OCI-M2 (cell line): ENCODE data around the gene SRD5A3.
"Not testable (repeated sequence)": the region's sequence is repeated elsewhere in the genome, so short reads cannot be mapped to it uniquely, and the experiment has no call there.

Source experiments
- DNase-seq: peaks from one replicate; lab custom pipeline; 2025; ENCODE audit not compliant: unreplicated experiment; lab: John Stamatoyannopoulos, UW

SRD5A3 gene

DNA sequence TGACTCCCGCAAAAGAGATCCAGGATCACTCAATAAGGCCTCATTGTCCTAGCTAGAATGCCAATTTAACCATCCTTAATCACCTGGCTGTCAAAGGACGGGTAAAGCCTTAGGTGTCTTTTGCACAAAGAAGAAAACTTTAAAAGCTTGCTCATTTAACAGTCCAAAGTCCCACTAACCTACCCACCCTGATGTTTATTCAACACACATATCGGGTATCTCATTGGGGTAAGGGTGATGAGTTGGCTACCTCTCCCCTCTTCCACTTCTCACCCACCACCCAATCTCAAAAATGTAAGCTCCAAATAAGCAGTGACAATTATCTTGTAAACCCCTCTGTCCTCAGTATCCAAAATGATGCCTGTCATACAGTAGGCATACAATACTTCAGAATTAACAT, 988 bp upstream of the SRD5A3 start:
- no peak for DNase-seq

DNA sequence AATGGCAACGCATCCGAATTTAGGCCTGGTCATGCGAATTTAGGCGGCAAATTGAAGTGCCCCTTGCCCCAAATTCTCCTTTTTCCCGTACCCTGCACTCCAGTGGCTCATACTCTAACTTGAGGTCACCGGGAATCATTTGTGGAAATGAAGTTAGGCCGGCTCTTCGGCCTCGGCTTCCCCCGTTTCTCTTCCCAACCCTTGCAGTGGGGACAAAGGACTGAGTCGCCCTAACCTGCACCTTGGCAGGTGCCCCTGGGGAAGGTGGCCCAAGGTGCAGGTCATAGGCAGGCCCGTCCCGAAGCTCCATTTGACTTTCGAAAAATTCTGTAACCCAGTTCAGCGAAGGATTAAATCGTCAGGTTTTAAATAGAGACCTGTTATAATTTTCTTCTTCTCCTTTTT, 811 bp downstream of the SRD5A3 start:
- no peak for DNase-seq

DNA sequence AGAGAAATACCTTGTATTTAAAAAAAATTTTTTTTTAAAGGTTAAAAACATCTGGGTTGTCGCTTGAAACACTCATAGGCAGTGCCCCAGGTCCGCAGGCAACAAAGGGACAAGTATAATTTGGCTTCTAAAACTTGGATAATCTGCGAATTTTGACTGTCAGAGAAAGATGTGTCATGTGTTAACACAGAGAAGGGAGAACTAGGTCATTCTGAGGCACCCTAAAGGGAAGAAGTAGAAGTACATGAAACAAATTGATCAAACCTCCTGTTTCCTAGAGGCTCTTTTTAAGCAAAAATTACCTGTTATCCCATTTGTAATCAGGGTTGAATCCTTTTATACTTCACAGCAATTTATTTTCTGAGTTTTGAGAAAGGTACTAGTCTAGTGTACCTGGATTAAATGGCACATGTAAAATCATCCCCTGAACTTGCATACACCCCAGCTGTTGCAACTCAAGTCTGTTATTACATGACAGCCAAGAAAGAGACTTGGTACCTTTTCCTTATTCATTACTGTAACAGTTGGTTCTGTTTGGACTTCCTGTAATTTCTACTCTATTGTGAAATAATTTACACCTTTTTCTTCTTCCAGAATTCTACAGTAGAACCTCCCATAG, 1.7 kb downstream of the SRD5A3 start:
- no peak for DNase-seq

DNA sequence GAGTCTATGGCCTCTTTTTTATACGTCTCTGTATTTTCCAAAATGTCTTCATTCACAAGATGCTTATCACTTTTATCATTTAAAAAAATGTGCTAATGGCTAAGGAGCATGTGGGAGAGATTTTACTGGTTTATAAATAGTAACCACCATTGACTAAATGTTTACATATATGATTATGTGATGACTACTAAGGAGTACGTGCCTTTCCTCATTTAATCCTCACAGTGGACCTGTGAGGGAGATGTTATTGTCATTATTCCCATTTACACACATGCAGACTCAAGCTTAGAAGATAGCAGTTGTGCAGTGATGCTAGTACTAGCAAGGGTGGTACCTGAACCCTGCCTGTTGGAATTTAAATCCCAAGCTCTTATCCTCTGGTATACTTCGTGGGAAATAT, 2.4 kb downstream of the SRD5A3 start:
- no peak for DNase-seq

DNA sequence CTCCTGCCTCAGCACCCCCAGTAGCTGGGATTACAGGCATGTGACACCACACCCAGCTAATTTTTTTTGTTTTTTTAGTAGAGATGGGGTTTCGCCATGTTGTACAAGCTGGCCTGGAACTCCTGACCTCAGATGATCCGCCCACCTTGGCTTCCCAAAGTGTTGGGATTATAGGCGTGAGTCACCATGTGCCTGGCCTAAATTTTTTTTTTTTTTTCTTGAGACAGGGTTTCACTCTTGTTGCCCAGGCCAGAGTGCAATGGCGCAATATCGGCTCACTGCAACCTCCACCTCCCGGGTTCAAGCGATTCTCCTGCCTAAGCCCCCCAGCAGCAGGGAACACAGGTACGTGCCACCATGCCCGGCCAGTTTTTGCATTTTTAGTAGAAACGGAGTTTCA, 4.8 kb downstream of the SRD5A3 start:
- DNase-seq: not testable (repeated sequence)

DNA sequence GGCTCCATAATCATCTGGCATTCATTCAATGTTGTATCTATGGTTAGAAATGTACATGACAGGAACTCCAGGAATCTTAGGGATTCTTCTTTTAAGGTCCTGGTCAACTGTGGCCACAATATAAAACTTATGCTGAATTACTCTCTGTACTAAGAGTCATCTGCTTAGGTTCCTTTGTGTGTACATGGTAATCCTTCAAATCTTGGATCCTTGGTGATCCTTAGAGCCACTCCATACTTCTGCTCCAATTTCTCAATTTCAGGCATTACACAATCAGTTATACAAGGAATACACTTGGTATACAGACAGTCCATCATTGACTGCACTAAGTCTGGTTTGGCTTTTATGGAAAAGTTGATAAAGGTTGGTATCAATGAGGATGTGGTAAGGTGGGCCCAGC, 5.8 kb downstream of the SRD5A3 start:
- no peak for DNase-seq

DNA sequence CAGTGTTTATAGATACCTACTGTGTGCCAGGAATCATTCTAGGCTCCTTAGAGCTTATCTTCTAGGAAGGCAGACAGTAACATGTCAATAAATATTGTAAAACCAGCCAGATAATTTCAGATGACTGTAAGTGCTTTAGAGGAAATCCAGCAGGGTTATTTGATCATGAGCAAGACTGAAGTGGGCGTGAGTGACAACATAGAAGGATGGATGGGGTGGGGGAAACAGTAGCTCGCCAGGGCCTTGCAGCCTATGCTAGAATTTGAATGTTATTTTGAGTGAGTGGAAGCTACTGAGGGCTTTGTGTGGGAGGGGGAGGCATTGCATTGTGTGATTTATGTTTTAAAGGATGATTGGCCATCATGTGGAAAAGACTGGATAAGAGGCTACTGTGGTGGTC, 6.7 kb downstream of the SRD5A3 start:
- DNase-seq: no peak

DNA sequence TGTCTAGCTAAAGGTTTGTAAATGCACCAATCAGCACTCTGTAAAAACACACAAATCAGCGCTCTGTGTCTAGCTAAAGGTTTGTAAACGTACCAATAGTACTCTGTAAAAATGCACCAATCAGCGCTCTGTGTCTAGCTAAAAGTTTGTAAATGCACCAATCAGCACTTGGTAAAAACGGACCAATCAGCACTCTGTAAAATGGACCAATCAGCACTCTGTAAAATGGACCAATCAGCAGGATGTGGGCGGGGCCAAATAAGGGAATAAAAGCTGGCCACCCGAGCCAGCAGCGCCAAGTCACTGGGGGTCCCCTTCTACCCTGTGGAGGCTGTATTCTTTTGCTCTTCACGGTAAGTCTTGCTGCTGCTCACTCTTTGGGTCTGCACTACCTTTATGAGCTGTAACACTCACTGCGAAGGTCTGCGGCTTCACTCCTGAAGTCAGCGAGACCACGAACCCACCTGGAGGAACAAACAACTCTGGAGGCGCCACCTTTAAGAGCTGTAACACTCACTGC, 7.2 kb downstream of the SRD5A3 start:
- not testable (repeated sequence) for DNase-seq

DNA sequence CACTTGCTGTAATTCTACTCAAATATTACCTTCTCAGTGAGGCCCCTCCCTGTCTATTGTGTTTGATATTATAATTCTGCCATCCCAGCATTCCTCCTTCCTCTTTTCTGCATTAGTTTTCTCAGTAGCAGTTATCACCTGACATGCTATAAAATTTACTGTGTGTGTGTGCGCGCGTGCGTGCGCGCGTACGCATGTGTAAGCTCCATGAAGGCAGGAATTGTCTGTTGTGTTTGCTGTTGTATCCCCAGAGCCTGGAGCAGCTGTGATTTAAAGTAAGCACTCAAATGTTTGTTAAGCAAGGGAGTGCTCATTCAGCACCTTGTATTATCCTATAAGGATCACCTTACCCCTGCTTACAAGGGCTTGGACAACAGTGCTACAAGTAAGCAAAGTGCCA, 8.6 kb downstream of the SRD5A3 start:
- DNase-seq: no peak

DNA sequence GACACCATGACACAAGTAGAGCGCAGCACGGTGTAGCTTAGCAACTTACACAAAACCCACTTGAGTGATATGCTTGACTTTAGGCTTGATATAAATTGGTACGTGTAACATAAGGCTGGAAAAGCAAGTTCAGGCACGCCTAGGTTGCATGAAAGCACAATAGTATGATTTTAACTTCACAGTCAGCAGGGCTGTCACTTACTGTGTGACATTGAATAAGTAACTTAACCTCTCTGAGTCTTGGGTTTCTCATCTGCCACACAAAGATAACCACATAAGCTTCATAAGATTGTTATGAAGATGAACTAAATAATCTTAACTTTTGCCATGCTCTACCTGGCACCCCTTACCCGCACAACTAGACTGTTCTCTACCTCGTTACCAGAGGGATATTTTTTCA, 9.5 kb downstream of the SRD5A3 start:
- DNase-seq: no peak

DNA sequence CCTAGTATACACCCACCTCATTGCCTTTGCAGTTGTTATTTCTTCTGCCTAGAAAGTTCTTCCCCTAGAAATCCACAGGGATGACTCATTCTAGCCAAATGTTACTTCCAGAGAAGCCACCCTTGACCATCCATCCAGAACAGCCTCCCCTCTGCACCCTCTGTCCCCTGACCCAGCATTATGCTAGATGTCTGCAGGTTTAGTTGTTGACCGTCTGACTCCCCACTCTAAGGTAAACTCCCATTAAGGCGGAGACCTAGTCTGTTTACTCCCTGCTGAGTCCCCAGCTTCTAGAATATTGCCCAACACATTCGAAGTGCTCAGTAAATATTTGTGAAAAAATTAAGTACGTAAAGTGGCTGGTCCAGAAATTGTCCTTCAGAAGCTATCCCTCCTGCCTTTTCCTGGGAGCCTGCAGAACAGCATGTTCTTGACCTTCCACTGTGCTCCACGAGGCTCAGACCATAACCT, 11.0 kb downstream of the SRD5A3 start:
- DNase-seq: no peak

DNA sequence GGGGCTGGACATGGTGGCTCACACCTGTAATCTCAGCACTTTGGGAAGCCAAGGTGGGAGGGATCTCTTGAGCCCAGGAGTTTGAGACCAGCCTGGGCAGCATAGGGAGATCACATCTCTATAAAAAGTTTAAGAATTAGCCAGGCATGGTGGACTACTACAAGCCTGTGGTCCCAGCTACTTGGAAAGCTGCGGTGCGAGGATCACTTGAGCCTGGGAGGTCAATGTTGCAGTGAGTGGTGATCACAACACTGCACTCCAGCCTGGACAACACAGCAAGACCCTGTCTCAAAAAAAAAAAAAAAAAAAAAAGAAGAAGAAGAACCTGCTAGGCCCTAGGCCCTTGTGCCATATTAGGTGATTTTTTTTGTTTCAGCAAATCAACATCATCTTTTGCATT, 12.2 kb downstream of the SRD5A3 start:
- no peak for DNase-seq

DNA sequence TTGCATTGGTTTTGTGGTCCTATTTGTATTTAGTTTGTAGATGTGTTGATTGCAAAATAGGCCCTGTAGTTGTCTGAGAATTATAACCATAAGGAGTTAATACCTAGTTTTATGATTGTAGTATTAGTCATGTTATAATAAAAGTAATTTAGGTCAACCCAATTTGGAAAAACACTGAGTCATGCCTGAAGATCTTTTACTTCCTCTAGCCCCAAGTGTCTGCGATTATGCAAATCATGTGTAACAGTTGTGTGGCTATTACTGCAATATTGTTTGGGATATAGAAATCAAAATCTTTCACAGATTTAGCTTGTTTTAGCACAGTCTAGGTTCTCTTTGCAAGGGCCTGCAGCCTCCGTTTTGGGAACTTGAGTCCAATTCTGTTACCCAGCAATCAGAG, 12.6 kb downstream of the SRD5A3 start:
- no peak for DNase-seq

DNA sequence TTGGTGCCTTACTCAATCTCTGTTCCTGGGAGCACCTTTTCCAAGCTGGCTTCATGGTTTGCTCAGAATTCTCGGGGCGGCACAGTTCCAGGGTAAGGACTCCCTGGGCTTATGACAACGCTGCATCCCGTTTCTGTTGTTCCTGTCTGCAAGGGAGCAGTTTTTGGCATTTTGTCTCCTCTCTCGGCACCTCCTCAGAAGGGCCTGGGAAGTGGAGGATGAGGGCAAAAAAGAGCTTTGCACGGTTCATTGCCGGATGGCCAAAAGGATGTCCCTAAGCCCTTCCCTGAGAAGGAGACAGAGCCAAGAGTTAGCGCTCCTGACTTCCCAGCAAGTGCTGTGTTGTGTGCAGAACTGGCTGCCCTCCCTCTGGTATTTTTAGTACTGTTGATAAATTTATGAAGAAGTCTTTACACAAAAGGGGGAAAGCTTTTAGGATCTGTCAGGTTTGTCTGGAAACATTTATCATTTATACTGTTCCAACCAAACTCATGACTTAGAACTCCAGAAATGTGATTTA, 13.4 kb downstream of the SRD5A3 start:
- no peak for DNase-seq

DNA sequence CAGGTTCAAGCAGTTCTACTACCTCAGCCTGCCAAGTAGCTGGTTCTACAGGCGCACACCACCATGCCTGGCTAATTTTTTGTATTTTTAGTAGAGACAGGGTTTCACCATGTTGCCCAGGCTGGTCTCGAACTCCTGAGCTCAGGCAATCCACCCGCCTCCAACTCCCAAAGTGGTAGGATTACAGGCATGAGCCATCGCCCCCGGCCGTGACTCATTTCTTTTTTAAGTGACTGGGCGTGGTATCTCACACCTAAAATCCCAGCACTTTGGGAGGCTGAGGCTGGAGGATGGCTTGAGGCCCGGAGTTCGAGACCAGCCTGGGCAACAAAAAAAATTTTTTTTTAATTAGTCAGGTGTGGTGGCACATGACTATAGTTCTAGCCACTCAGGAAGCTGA, 16.9 kb downstream of the SRD5A3 start:
- not testable (repeated sequence) for DNase-seq

DNA sequence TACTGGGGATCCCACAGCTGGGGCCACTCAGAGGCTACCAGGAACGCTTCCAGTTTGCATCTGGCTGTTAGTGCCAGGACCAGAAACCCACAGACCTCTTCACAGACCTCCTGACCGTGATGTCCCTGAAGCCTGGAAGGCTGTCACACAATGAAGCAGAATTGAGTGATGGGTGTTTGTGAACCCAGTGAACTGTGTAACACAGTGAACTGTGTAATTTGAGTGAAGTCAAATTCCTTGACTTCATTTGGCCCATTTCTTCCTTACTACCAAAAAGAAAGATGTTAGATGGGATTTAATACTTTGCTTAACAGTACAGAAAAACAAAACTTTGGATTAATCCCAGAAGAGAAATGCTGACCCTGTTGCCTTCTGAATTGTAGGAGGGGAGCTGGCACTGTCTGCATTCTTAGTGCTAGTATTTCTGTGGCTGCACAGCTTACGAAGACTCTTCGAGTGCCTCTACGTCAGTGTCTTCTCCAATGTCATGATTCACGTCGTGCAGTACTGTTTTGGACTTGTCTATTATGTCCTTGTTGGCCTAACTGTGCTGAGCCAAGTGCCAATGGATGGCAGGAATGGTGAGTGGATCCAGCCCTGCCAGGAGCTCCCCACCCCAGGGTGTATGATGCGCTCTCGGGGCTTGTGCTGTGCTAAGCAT, 17.8 kb downstream of the SRD5A3 start:
- DNase-seq: no peak

DNA sequence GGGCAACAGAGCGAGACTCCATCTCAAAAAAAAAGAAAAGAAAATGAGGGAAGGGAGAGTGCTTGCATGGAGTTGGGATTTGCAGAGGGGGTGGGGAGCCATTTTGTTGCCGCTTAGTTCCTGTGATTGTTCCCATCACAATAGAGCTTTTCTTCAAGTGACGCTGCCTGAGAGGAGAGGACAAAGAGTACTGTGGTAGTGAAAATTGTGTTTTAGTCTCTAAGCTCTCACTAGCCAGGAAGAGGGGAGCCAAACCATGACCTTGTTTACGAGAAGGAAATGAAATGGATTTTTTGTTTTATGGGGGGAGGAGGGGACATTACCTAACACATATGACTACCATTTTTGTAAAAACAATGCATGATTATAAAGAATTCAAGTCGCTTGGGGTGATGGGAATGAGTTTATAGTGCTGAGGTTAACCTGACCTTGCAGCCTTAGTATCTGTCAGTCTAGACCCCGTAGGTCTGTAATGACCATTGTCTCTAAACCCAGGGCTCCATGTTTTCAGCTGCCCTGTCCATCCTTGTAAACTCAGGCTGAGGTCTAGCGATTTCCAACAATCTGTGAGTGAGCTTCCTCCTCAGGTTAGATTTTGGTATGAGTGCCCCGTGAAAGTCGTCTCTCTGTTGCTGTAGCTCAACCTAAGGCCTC, 18.8 kb downstream of the SRD5A3 start:
- DNase-seq: no peak

DNA sequence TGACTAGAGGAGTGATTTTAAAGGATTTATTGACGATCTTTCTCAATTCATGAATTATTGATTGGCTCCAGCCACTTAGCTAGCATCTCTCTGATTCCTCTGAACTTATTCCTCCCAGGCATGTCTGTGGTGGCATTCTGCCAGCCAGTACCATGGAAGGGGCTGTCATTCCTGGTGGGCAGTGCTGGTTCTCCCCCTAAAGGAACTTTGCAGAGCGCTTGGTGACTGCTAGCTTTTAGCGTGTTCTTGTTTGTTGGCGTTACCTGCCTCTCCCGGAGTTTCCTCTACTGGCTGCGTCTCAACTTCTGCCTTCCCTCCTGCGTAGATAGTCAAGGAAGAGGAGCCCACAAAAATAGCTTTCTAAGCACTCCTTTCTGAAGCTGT, 19.3 kb downstream of the SRD5A3 start:
- no peak for DNase-seq

DNA sequence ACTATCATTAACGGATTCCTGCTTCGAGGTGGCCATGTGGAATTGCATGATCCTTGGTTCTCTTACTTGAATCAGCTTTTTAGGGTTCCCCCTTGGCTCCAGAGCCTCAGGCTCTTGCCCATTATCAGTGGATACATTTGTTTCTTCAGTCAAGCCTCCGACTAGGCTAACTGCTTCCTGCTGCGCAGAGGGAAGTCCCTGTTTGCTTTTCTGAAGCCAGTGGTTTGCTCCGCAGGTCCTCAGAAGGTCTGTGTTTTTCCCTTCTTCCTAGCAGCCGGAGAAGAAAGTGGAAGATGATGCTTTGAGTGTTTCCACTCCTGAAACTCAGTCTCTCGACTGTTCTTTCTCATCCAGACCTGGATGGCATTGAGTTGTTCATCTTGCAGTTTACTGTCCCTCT, 20.6 kb downstream of the SRD5A3 start:
- no peak for DNase-seq

DNA sequence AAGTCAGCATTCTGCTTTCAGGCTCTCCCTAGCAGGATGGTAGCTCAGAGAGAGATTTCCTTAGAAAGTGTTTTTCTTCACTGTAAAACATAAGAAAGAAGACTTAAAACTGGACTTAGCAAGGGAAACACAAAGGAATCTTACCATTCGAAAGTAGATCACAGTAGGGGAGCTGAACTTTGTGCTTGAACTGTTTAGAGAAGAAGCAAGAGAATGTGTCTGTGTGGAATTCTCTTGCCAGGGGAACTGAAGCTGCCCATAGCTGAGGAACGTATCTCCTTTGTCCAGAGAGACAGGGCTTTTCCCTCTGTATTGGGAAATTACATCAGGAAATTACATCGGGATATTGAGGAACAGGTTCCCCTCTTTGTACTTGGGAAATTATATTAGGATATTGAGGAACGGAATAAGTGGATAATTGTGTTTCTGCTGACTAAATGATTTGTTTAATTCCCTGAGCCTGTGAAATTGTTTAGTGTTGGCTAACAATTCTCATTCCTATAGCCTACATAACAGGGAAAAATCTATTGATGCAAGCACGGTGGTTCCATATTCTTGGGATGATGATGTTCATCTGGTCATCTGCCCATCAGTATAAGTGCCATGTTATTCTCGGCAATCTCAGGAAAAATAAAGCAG, 21.2 kb downstream of the SRD5A3 start:
- no peak for DNase-seq

DNA sequence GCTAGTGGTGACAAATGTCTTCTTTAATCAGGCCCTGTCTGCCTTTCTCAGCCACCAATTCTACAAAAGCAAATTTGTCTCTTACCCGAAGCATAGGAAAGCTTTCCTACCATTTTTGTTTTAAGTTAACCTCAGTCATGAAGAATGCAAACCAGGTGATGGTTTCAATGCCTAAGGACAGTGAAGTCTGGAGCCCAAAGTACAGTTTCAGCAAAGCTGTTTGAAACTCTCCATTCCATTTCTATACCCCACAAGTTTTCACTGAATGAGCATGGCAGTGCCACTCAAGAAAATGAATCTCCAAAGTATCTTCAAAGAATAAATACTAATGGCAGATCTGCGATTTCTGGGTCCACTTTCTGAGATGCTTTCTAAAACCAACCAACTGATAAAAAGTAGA, 23.9 kb downstream of the SRD5A3 start:
- DNase-seq: no peak

DNA sequence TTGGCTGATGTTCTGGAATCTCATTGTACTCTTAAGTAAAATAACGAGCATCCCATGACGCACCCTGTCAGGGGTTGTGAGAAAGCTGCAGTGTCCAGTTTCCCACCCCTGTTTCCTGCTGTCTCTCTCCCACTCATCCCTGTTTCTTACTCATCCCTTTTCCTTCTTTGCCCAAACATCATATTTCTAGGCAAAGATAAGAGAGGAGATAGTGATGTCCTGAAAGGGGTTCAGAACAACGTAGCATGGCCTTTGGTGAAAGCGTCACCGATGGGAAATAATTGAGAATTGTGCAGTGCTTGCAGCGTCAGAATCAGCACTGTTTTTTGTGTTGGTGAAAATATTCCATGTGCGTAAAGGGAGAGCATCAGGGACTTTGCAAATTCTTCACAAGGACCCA, 26.2 kb downstream of the SRD5A3 start:
- DNase-seq: no peak
